HL-60 (cell line): ENCODE measurements around the gene SAMD14.

Experiments
- DNase-seq, 2 experiments: peaks; one replicate each; pipeline ENCODE4 v3.0.0-alpha.2; 2010 to 2020; ENCODE audit warnings: low read depth in 1 of 2, low spot score in 1 of 2
- H3K27ac ChIP-seq: fragments of 250-450 bp; sonication (Bioruptor Pico); replicated peaks from 2 replicates; pipeline ENCODE4 v1.5.1; 2020; ENCODE audit warnings: mild to moderate bottlenecking, moderate library complexity
- H3K27me3 ChIP-seq: fragments of 250-450 bp; sonication (Bioruptor Pico); 2 replicates; pipeline ENCODE4 v1.5.1; 2021; ENCODE audit warnings: mild to moderate bottlenecking, moderate library complexity; ENCODE audit not compliant: insufficient read depth, poor library complexity, severe bottlenecking
- H3K4me3 ChIP-seq: replicated peaks from 2 replicates; pipeline ENCODE4 v1.5.1; 2011; ENCODE audit warnings: mild to moderate bottlenecking, control low read depth, low read length; ENCODE audit not compliant: insufficient read depth
- GABPA ChIP-seq: IDR thresholded peaks from 2 replicates; pipeline ENCODE4 v1.6.1; 2012; ENCODE audit warnings: low read depth
- POLR2AphosphoS5 ChIP-seq: IDR thresholded peaks from 2 replicates; pipeline ENCODE4 v1.6.1; 2012; ENCODE audit warnings: low read depth
- SPI1 ChIP-seq: IDR thresholded peaks from 2 replicates; pipeline ENCODE4 v1.6.1; 2012; ENCODE audit warnings: low read depth, mild to moderate bottlenecking, borderline replicate concordance
- long read RNA-seq: library from polyadenylated mRNA; unstranded; transcript quantifications from one replicate; pipeline ENCODE4 v2.0.0, GENCODE V29; 2020
- TF ChIP-seq, protein P1 (sequence below): IDR thresholded peaks from 2 replicates; pipeline ENCODE4 v1.6.1; 2012; ENCODE audit warnings: low read depth; ENCODE audit not compliant: insufficient replicate concordance
- TF ChIP-seq, protein P2 (sequence below): IDR thresholded peaks from one replicate; pipeline ENCODE4 v1.5.1; 2011; ENCODE audit warnings: low read length, control low read depth, inconsistent platforms; ENCODE audit not compliant: insufficient read depth

The SAMD14 gene
- long read RNA-seq: 0 reads

DNA sequence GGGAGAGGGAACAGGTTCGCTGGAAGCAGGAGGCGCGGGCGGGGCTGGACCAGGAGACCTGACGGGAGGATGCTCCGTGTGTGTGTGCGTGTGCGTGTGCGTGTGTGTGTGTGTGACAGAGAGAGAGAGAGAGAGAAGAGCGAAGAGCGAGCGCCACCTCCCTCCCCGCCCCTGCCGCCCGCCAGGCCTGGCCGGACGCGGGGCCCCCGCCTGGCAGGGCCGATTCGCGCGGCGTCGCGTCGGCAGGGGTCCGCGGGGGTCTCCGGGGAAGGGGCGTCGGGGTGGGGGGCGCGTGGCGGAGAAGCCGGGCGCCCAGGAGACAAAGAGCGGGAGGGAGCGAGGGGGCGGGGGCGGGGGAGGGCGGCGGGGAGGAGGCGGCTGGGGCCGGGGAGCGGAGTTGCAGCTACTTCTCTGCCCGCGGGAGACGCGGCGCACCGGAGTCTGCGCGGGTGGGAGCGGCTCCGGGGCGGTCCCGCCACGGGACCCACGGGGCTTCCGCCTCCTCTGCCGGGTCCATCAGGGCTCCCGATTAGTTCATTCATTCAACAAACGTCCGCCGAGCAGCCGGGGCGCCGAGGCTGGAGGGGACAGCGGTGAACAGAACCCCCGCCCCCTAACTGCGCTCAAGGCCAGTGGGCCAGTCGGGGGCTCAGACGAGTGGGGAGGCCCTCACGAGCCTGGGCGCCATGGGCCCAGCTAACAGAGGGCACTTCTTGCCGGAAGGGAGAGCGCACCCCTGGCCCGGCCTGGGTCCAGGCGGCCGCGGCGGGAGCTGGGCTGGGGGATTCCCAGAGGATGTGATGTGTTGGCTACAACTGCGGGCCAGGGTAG is at the start of gene SAMD14:
TSS of gene SAMD14 (minus strand) at position 433 of the 831 bp plus-strand sequence. CDS start 5,201 bp downstream, outside the sequence.
- Histone ChIP-seq H3K4me3 (no peak within 1 kb of the TSS; the same call in 1 of the 2 replicates), H3K27ac (no peak within 1 kb of the TSS), H3K27me3 (peaks cover 33% of the 10 kb centered on the region)
- DNase-seq: no peak
- TF ChIP-seq GABPA (no peak), SPI1 (no peak), POLR2AphosphoS5 (no peak)
- TF ChIP-seq, protein P1, sequence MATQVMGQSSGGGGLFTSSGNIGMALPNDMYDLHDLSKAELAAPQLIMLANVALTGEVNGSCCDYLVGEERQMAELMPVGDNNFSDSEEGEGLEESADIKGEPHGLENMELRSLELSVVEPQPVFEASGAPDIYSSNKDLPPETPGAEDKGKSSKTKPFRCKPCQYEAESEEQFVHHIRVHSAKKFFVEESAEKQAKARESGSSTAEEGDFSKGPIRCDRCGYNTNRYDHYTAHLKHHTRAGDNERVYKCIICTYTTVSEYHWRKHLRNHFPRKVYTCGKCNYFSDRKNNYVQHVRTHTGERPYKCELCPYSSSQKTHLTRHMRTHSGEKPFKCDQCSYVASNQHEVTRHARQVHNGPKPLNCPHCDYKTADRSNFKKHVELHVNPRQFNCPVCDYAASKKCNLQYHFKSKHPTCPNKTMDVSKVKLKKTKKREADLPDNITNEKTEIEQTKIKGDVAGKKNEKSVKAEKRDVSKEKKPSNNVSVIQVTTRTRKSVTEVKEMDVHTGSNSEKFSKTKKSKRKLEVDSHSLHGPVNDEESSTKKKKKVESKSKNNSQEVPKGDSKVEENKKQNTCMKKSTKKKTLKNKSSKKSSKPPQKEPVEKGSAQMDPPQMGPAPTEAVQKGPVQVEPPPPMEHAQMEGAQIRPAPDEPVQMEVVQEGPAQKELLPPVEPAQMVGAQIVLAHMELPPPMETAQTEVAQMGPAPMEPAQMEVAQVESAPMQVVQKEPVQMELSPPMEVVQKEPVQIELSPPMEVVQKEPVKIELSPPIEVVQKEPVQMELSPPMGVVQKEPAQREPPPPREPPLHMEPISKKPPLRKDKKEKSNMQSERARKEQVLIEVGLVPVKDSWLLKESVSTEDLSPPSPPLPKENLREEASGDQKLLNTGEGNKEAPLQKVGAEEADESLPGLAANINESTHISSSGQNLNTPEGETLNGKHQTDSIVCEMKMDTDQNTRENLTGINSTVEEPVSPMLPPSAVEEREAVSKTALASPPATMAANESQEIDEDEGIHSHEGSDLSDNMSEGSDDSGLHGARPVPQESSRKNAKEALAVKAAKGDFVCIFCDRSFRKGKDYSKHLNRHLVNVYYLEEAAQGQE: no peak
- TF ChIP-seq, protein P2, sequence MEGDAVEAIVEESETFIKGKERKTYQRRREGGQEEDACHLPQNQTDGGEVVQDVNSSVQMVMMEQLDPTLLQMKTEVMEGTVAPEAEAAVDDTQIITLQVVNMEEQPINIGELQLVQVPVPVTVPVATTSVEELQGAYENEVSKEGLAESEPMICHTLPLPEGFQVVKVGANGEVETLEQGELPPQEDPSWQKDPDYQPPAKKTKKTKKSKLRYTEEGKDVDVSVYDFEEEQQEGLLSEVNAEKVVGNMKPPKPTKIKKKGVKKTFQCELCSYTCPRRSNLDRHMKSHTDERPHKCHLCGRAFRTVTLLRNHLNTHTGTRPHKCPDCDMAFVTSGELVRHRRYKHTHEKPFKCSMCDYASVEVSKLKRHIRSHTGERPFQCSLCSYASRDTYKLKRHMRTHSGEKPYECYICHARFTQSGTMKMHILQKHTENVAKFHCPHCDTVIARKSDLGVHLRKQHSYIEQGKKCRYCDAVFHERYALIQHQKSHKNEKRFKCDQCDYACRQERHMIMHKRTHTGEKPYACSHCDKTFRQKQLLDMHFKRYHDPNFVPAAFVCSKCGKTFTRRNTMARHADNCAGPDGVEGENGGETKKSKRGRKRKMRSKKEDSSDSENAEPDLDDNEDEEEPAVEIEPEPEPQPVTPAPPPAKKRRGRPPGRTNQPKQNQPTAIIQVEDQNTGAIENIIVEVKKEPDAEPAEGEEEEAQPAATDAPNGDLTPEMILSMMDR: no peak

DNA sequence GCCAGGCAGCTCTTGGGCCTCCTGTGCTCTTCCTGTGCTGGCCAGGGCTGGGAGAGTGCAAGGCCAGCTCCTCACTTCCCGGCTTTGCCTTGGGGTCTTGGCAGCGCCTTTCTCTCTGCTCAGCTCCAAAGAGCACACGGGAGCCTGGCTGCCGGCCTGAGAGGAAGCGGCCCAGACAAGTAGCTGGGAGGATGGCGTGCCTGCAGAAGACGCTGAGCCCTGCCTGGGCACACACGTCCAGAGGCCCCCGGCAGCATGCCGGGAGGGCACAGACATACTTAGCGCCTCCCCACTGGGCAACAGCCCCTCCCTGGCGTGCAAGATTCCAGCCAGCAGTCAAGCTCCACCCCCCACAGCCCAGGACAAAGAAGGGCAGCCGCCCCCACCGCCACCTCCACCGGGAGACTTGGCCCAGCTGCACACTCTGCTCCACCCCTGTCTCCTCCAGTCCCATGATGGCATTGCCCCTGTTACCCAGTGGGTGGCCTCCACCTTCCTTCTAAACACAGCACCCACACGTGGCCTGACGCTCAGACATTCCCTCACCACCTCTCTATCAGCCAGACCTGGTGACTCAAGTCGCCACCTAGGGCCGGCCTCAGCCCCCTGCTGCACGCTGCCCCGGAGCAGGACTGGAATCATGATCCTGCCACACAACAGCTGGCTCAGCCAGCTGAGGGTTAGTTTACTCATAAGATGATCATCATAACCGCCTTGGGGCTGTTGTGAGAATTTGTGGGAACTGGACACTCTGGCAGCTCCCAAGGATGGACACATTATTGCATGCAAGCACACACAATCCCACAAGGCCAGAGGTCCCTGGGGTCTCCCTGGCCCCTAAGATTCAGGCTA is 48.2 kb upstream of the SAMD14 start:
- no peak overlapping the region for H3K4me3 ChIP-seq
- H3K27me3 ChIP-seq: no peaks in the 10 kb centered on the region
- TF ChIP-seq, protein P2: peak; percentile 55
- no peak for TF ChIP-seq GABPA
- DNase-seq: peak; percentile 75 to 76
- no peak overlapping the region for H3K27ac ChIP-seq

DNA sequence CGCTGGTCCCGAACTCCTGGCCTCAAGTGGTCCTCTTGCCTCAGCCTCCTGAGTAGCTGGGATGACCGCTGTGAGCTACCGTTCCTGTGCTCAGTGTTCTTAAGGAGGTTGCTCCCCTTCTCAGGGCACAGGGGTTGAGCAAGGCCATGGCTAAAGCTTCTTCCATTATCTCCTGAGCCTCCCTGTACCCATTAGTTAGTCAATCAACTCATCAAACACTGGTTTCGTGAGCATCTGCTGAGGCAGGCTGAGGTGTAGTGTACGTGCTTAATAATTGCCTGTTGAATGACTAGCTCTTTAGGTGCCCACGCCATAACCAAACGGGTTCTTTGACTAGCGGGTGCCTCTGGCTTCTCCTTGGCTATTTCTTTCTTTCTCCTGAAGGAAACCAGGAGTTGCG is 47.5 kb upstream of the SAMD14 start:
- Histone ChIP-seq H3K4me3 (no peak overlapping the region), H3K27me3 (no peaks in the 10 kb centered on the region), H3K27ac (no peak overlapping the region)
- DNase-seq: no peak
- TF ChIP-seq, protein P2: no peak
- TF ChIP-seq, protein P1: no peak
- no peak for TF ChIP-seq SPI1
